Mammary microvascular endothelial cell (primary cell): ENCODE measurements around the gene NOG. TPM values are rescaled to one million over a fixed set of nuclear protein-coding genes. Genes with fewer than 3 reads are reported as not detected.

Experiments
- total RNA-seq: library from RNA; depleted of rRNA; stranded (reverse); fragments of >200 nt; gene quantifications from 2 replicates; pipeline ENCODE4 v1.2.3, GENCODE V29; 2015

Gene NOG
- 35.9 and 41.2 TPM in 2 replicates for total RNA-seq

DNA sequence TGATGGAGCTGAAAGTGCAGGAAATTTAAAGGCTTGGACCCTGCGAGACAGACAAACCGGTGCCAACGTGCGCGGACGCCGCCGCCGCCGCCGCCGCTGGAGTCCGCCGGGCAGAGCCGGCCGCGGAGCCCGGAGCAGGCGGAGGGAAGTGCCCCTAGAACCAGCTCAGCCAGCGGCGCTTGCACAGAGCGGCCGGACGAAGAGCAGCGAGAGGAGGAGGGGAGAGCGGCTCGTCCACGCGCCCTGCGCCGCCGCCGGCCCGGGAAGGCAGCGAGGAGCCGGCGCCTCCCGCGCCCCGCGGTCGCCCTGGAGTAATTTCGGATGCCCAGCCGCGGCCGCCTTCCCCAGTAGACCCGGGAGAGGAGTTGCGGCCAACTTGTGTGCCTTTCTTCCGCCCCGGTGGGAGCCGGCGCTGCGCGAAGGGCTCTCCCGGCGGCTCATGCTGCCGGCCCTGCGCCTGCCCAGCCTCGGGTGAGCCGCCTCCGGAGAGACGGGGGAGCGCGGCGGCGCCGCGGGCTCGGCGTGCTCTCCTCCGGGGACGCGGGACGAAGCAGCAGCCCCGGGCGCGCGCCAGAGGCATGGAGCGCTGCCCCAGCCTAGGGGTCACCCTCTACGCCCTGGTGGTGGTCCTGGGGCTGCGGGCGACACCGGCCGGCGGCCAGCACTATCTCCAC, at the start of gene NOG:
Gene NOG, plus strand, starts transcription at position 54 of the 674 bp plus-strand sequence. Its CDS starts 525 bp downstream, at position 579.

Other genes starting within 250 kb of the NOG start
- gene C17orf67, start 240.2 kb downstream of the NOG start, total RNA-seq: 0.64 and 3.3 TPM in 2 replicates
- gene DGKE, start 240.5 kb downstream of the NOG start, total RNA-seq: 5.2 and 8.6 TPM in 2 replicates